ENCODE results near the gene ZNFX1. TPM values are rescaled to one million over a fixed set of nuclear protein-coding genes. Genes with fewer than 3 reads are reported as not detected.

ZNFX1 gene
- total and polyA plus RNA-seq, 7 experiments from 2014 or later, result 34.5 to 83.7 (median 62.2) TPM

GRCh38 chr20:49237531-49237930 is 40.3 kb downstream of the ZNFX1 start:
- Mint-ChIP-seq H3K27me3 (no peaks in the 10 kb centered on the region), H3K36me3 (peaks cover 11 to 60% (median 28%) of the 10 kb centered on the region in 5 donors), H3K9me3 (no peaks in the 10 kb centered on the region), H3K4me3 (no peak overlapping the region), H3K4me1 (peaks cover 0 to 5% (median 0%) of the 10 kb centered on the region in 7 donors), H3K27ac (peak overlapping the region in 8 of 9 donors; percentile 5 to 88 (median 40))
- DNase-seq, result no peak
- Histone ChIP-seq H3K27ac (ENCODE audit: low read depth, low read length) (no peak overlapping the region), H3K36me3 (ENCODE audit: control insufficient read depth in 2 of 3, insufficient read depth in 3 of 3, low read length in 3 of 3) (peaks cover 33 to 97% (median 38%) of the 10 kb centered on the region in 3 experiments), H3K9me3 (ENCODE audit: control insufficient read depth in 2 of 3, low read length in 3 of 3) (no peaks in the 10 kb centered on the region), H3K27me3 (ENCODE audit: control insufficient read depth in 2 of 2, insufficient read depth in 2 of 2, low read length in 2 of 2) (no peaks in the 10 kb centered on the region), H3K4me1 (ENCODE audit: control insufficient read depth in 2 of 2, insufficient read depth in 2 of 2, low read length in 2 of 2) (no peaks in the 10 kb centered on the region), H3K4me3 (ENCODE audit: low read length) (no peak overlapping the region)
- CTCF ChIA-PET, result interaction anchor here (0.6 to 1.9 kb wide), 4 partner anchors 8 to 104 kb away, joined by 3 to 8 read pairs (median 4); no protein-coding TSS in a partner anchor
- intact Hi-C loops (cut with micrococcal nuclease), result no loop called here
- ATAC-seq, result no peak
- POLR2A ChIA-PET, result interaction anchor here (1.0 to 1.2 kb wide), 2 partner anchors 8 to 34 kb away, joined by 3 to 4 read pairs; no protein-coding TSS in a partner anchor

- no peak for DNase-seq
- intact Hi-C loops (cut with micrococcal nuclease), result no loop called here
- Mint-ChIP-seq H3K27me3 (no peaks in the 10 kb centered on the region), H3K36me3 (peaks cover 12 to 53% (median 30%) of the 10 kb centered on the region in 5 donors), H3K4me3 (no peak overlapping the region), H3K9me3 (no peaks in the 10 kb centered on the region), H3K27ac (peak overlapping the region in 3 of 9 donors; percentile 27 to 62 (median 48)), H3K4me1 (peaks cover 0 to 7% (median 0%) of the 10 kb centered on the region in 7 donors)
- POLR2A ChIA-PET, result interaction anchor here (0.5 kb wide), 1 partner anchor 13 kb away, joined by 3 read pairs; no protein-coding TSS in a partner anchor
- no peaks in the 10 kb centered on the region for H3K4me1 ChIP-seq (ENCODE audit: control insufficient read depth in 2 of 2, insufficient read depth in 2 of 2, low read length in 2 of 2)
- H3K27ac ChIP-seq (ENCODE audit: low read depth, low read length), result no peak overlapping the region
- no peaks in the 10 kb centered on the region for H3K9me3 ChIP-seq (ENCODE audit: control insufficient read depth in 2 of 3, low read length in 3 of 3)
- H3K4me3 ChIP-seq (ENCODE audit: low read length), result no peak overlapping the region
- ATAC-seq, result no peak
- CTCF ChIA-PET, result no interaction called here
- peaks cover 31 to 94% (median 34%) of the 10 kb centered on the region in 3 experiments for H3K36me3 ChIP-seq (ENCODE audit: control insufficient read depth in 2 of 3, insufficient read depth in 3 of 3, low read length in 3 of 3)
- no peaks in the 10 kb centered on the region for H3K27me3 ChIP-seq (ENCODE audit: control insufficient read depth in 2 of 2, insufficient read depth in 2 of 2, low read length in 2 of 2)
These were observed 41.6 kb downstream of the ZNFX1 start for GRCh38 chr20:49236301-49236700.

- CTCF ChIA-PET, result interaction anchor here (1.3 kb wide), 1 partner anchor 11 kb away, joined by 4 read pairs; no protein-coding TSS in a partner anchor
- H3K4me3 Mint-ChIP-seq, result no peak overlapping the region
- peak overlapping the region in 5 of 9 donors; percentile 25 to 78 (median 54) for H3K27ac Mint-ChIP-seq
These were observed 43.0 kb downstream of the ZNFX1 start for GRCh38 chr20:49234831-49235230.

GRCh38 chr20:49233226-49233625 is 44.6 kb downstream of the ZNFX1 start:
- Mint-ChIP-seq H3K36me3 (peaks cover 18 to 57% (median 32%) of the 10 kb centered on the region in 5 donors), H3K27me3 (no peaks in the 10 kb centered on the region), H3K27ac (no peak overlapping the region), H3K9me3 (no peaks in the 10 kb centered on the region), H3K4me1 (peaks cover 0 to 14% (median 0%) of the 10 kb centered on the region in 7 donors), H3K4me3 (no peak overlapping the region)
- peaks cover 33 to 95% (median 38%) of the 10 kb centered on the region in 3 experiments for H3K36me3 ChIP-seq (ENCODE audit: control insufficient read depth in 2 of 3, insufficient read depth in 3 of 3, low read length in 3 of 3)
- no peak overlapping the region for H3K27ac ChIP-seq (ENCODE audit: low read depth, low read length)
- DNase-seq (no peak), ATAC-seq (no peak)
- H3K9me3 ChIP-seq (ENCODE audit: control insufficient read depth in 2 of 3, low read length in 3 of 3), result no peaks in the 10 kb centered on the region
- ChIA-PET CTCF (interaction anchor here (1.3 kb wide), 1 partner anchor 13 kb away, joined by 4 read pairs; no protein-coding TSS in a partner anchor), POLR2A (no interaction called here)
- H3K4me1 ChIP-seq (ENCODE audit: control insufficient read depth in 2 of 2, insufficient read depth in 2 of 2, low read length in 2 of 2), result no peaks in the 10 kb centered on the region
- H3K27me3 ChIP-seq (ENCODE audit: control insufficient read depth in 2 of 2, insufficient read depth in 2 of 2, low read length in 2 of 2), result no peaks in the 10 kb centered on the region
- intact Hi-C loops (cut with micrococcal nuclease), result no loop called here
- H3K4me3 ChIP-seq (ENCODE audit: low read length), result no peak overlapping the region

More at GRCh38 chr20:49234831-49235230, 43.0 kb downstream of the ZNFX1 start:
- ATAC-seq, result no peak
- POLR2A ChIA-PET, result interaction anchor here (1.3 kb wide), 1 partner anchor 10 kb away, joined by 3 read pairs; no protein-coding TSS in a partner anchor
- peaks cover 18 to 56% (median 33%) of the 10 kb centered on the region in 5 donors for H3K36me3 Mint-ChIP-seq
- H3K4me1 Mint-ChIP-seq, result peaks cover 0 to 14% (median 0%) of the 10 kb centered on the region in 7 donors
- Histone ChIP-seq H3K4me1 (ENCODE audit: control insufficient read depth in 2 of 2, insufficient read depth in 2 of 2, low read length in 2 of 2) (no peaks in the 10 kb centered on the region), H3K4me3 (ENCODE audit: low read length) (no peak overlapping the region), H3K27ac (ENCODE audit: low read depth, low read length) (no peak overlapping the region), H3K9me3 (ENCODE audit: control insufficient read depth in 2 of 3, low read length in 3 of 3) (no peaks in the 10 kb centered on the region), H3K27me3 (ENCODE audit: control insufficient read depth in 2 of 2, insufficient read depth in 2 of 2, low read length in 2 of 2) (no peaks in the 10 kb centered on the region), H3K36me3 (ENCODE audit: control insufficient read depth in 2 of 3, insufficient read depth in 3 of 3, low read length in 3 of 3) (peaks cover 43 to 95% (median 43%) of the 10 kb centered on the region in 3 experiments)
- H3K9me3 Mint-ChIP-seq, result no peaks in the 10 kb centered on the region
- intact Hi-C loops (cut with micrococcal nuclease), result no loop called here
- H3K27me3 Mint-ChIP-seq, result no peaks in the 10 kb centered on the region
- DNase-seq, result no peak

- ATAC-seq (no peak), DNase-seq (no peak)
- H3K27me3 Mint-ChIP-seq, result no peaks in the 10 kb centered on the region
- peaks cover 15 to 60% (median 26%) of the 10 kb centered on the region in 5 donors for H3K36me3 Mint-ChIP-seq
- no peak overlapping the region for H3K4me3 Mint-ChIP-seq
- Histone ChIP-seq H3K27ac (ENCODE audit: low read depth, low read length) (no peak overlapping the region), H3K9me3 (ENCODE audit: control insufficient read depth in 2 of 3, low read length in 3 of 3) (no peaks in the 10 kb centered on the region), H3K36me3 (ENCODE audit: control insufficient read depth in 2 of 3, insufficient read depth in 3 of 3, low read length in 3 of 3) (peaks cover 29 to 92% (median 31%) of the 10 kb centered on the region in 3 experiments), H3K27me3 (ENCODE audit: control insufficient read depth in 2 of 2, insufficient read depth in 2 of 2, low read length in 2 of 2) (no peaks in the 10 kb centered on the region), H3K4me3 (ENCODE audit: low read length) (no peak overlapping the region), H3K4me1 (ENCODE audit: control insufficient read depth in 2 of 2, insufficient read depth in 2 of 2, low read length in 2 of 2) (no peaks in the 10 kb centered on the region)
- ChIA-PET CTCF (no interaction called here), POLR2A (no interaction called here)
- peak overlapping the region in 2 of 9 donors; percentile 2 to 66 for H3K27ac Mint-ChIP-seq
- no peaks in the 10 kb centered on the region for H3K9me3 Mint-ChIP-seq
- H3K4me1 Mint-ChIP-seq, result peaks cover 0 to 9% (median 0%) of the 10 kb centered on the region in 7 donors
- intact Hi-C loops (cut with micrococcal nuclease), result no loop called here
These were observed 46.4 kb downstream of the ZNFX1 start for GRCh38 chr20:49231471-49231870.

- Mint-ChIP-seq H3K4me3 (no peak overlapping the region), H3K9me3 (no peaks in the 10 kb centered on the region), H3K27ac (peak overlapping the region in 4 of 9 donors; percentile 2 to 66 (median 43)), H3K36me3 (peaks cover 21 to 62% (median 33%) of the 10 kb centered on the region in 5 donors), H3K27me3 (no peaks in the 10 kb centered on the region), H3K4me1 (peaks cover 0 to 10% (median 5%) of the 10 kb centered on the region in 7 donors)
- Histone ChIP-seq H3K4me1 (ENCODE audit: control insufficient read depth in 2 of 2, insufficient read depth in 2 of 2, low read length in 2 of 2) (no peaks in the 10 kb centered on the region), H3K9me3 (ENCODE audit: control insufficient read depth in 2 of 3, low read length in 3 of 3) (no peaks in the 10 kb centered on the region), H3K27me3 (ENCODE audit: control insufficient read depth in 2 of 2, insufficient read depth in 2 of 2, low read length in 2 of 2) (no peaks in the 10 kb centered on the region), H3K36me3 (ENCODE audit: control insufficient read depth in 2 of 3, insufficient read depth in 3 of 3, low read length in 3 of 3) (peaks cover 29 to 93% (median 34%) of the 10 kb centered on the region in 3 experiments), H3K4me3 (ENCODE audit: low read length) (no peak overlapping the region), H3K27ac (ENCODE audit: low read depth, low read length) (no peak overlapping the region)
- DNase-seq (no peak), ATAC-seq (peak; percentile 70)
- intact Hi-C loops (cut with micrococcal nuclease), result no loop called here
- ChIA-PET CTCF (no interaction called here), POLR2A (no interaction called here)
These were observed 47.2 kb downstream of the ZNFX1 start for GRCh38 chr20:49230561-49231133.

All from naive thymus-derived CD4-positive, alpha-beta T cell (primary cell).